A549 (cell line): ENCODE data around the gene TTN. TPM values are rescaled to one million over a fixed set of nuclear protein-coding genes. Genes with fewer than 3 reads are reported as not detected.

Experiments used
- ATAC-seq, 2 experiments: fragments of 200-7000 bp in 1 of 2; fragments of >200 bp in 1 of 2; cut with Nextera tagmentation in 1 of 2; cut with Tn5 transposase in 1 of 2; 3 replicates each; pipeline versions ENCODE4 v1.8.0 to v1.9.1; 2018 to 2020; ENCODE audit warnings: mild to moderate bottlenecking in 1 of 2, moderate library complexity in 1 of 2
- CTCF ChIA-PET: fragments of 300-600 bp; sonication (Branson Sonifier 250); formaldehyde crosslinking; extraction: SDS; loops from one replicate; lab custom pipeline; 2021; ENCODE audit warnings: antibody characterized with exemption, inconsistent platforms; lab: Yijun Ruan, JAX
- POLR2A ChIA-PET: fragments of 350-600 bp; formaldehyde crosslinking; extraction: SDS; loops from one replicate; lab custom pipeline; 2021; ENCODE audit warnings: antibody characterized with exemption, inconsistent platforms; lab: Yijun Ruan, JAX
- DNase-seq, 2 experiments: peaks; one replicate each; pipeline versions ENCODE4 v3.0.0 to v3.0.0-alpha.2; 2011 to 2016; ENCODE audit warnings: low read depth in 1 of 2, low spot score in 1 of 2
- FAIRE-seq: peaks from 2 replicates; lab custom pipeline; 2011; peaks lifted over from hg19 to GRCh38; lab: Jason Lieb, UNC
- H3K27ac ChIP-seq, 2 experiments: fragments of >200 bp; sonication (Bioruptor Twin); formaldehyde crosslinking; 3 replicates each; pipeline ENCODE4 v1.5.1; 2016 to 2017
- H3K4me1 ChIP-seq: fragments of >200 bp; sonication (Bioruptor Twin); formaldehyde crosslinking; 3 replicates; pipeline ENCODE4 v1.6.1; 2016
- H3K4me2 ChIP-seq: fragments of >200 bp; sonication (Bioruptor Twin); formaldehyde crosslinking; 3 replicates; pipeline ENCODE4 v1.6.1; 2016
- H3K4me3 ChIP-seq: fragments of >200 bp; sonication (Bioruptor Twin); formaldehyde crosslinking; 3 replicates; pipeline ENCODE4 v1.5.1; 2016
- H3K9me3 ChIP-seq: fragments of >200 bp; sonication (Bioruptor Twin); formaldehyde crosslinking; 3 replicates; pipeline ENCODE4 v1.6.1; 2016
- BHLHE40 ChIP-seq: IDR thresholded peaks from 2 replicates; pipeline ENCODE4 v1.6.1; 2012; ENCODE audit warnings: low read depth, low read length, inconsistent platforms
- CHD4 ChIP-seq: fragments of 200-600 bp; sonication (generic); IDR thresholded peaks from 2 replicates; pipeline ENCODE4 v1.6.1; 2016; ENCODE audit warnings: antibody characterized with exemption, mild to moderate bottlenecking, borderline replicate concordance
- EHF ChIP-seq: fragments of 250-450 bp; sonication (Bioruptor Pico); IDR thresholded peaks from 2 replicates; pipeline ENCODE4 v1.5.0; 2020; ENCODE audit warnings: mild to moderate bottlenecking
- ELK1 ChIP-seq: fragments of 150-350 bp; IDR thresholded peaks from 2 replicates; pipeline ENCODE4 v1.6.1; 2014; ENCODE audit warnings: low read depth, mild to moderate bottlenecking, low read length
- HEYL ChIP-seq: fragments of 250-450 bp; sonication (Bioruptor Pico); IDR thresholded peaks from 2 replicates; pipeline ENCODE4 v1.8.0; 2021; ENCODE audit warnings: mild to moderate bottlenecking, moderate library complexity
- HOXA7 ChIP-seq: fragments of 250-450 bp; sonication (Bioruptor Pico); IDR thresholded peaks from 2 replicates; pipeline ENCODE4 v1.5.0; 2020; ENCODE audit warnings: mild to moderate bottlenecking, moderate library complexity
- HOXB13 ChIP-seq: fragments of 250-450 bp; sonication (Bioruptor Pico); IDR thresholded peaks from 2 replicates; pipeline ENCODE4 v1.5.0; 2020; ENCODE audit warnings: low read depth, mild to moderate bottlenecking, moderate library complexity
- HOXB5 ChIP-seq: fragments of 250-450 bp; sonication (Bioruptor Pico); IDR thresholded peaks from 2 replicates; pipeline ENCODE4 v1.5.0; 2020; ENCODE audit warnings: mild to moderate bottlenecking, moderate library complexity
- JUN ChIP-seq, 2 experiments: fragments of >200 bp; sonication (Bioruptor Twin); formaldehyde crosslinking; IDR thresholded peaks; 2 replicates in 1 of 2; 3 replicates in 1 of 2; pipeline ENCODE4 v1.6.1; 2016 to 2017
- JUNB ChIP-seq: fragments of >200 bp; sonication (Bioruptor Twin); formaldehyde crosslinking; IDR thresholded peaks from 2 replicates; pipeline ENCODE4 v1.6.1; 2016
- NPAS2 ChIP-seq: fragments of 250-450 bp; sonication (Bioruptor Pico); IDR thresholded peaks from 2 replicates; pipeline ENCODE4 v1.8.0; 2022; ENCODE audit warnings: mild to moderate bottlenecking, moderate library complexity, borderline replicate concordance
- PHF8 ChIP-seq: fragments of 200-600 bp; sonication (generic); IDR thresholded peaks from 2 replicates; pipeline ENCODE4 v1.6.1; 2016; ENCODE audit warnings: low read depth, mild to moderate bottlenecking, antibody characterized with exemption, moderate library complexity, borderline replicate concordance
- RAD21 ChIP-seq, 2 experiments: fragments of >200 bp in 1 of 2; sonication (Bioruptor Twin) in 1 of 2; formaldehyde crosslinking in 1 of 2; IDR thresholded peaks in 1 of 2; conservative IDR thresholded peaks in 1 of 2; 2 replicates in 1 of 2; 3 replicates in 1 of 2; pipeline ENCODE4 v1.6.1; 2012 to 2018; ENCODE audit warnings: inconsistent platforms in 1 of 2
- REST ChIP-seq: fragments of 200-600 bp; sonication (generic); IDR thresholded peaks from 2 replicates; pipeline ENCODE4 v1.6.1; 2016; ENCODE audit warnings: antibody characterized with exemption, mild to moderate bottlenecking, moderate library complexity
- RNF2 ChIP-seq: fragments of 200-600 bp; sonication (generic); IDR thresholded peaks from 2 replicates; pipeline ENCODE4 v1.6.1; 2016; ENCODE audit warnings: low read depth, mild to moderate bottlenecking, antibody characterized with exemption, moderate library complexity, borderline replicate concordance
- SREBF2 ChIP-seq: fragments of 450-650 bp; IDR thresholded peaks from 2 replicates; pipeline ENCODE4 v1.6.1; 2014; ENCODE audit warnings: mild to moderate bottlenecking, moderate library complexity
- TFCP2L1 ChIP-seq: fragments of 250-450 bp; sonication (Bioruptor Pico); IDR thresholded peaks from 2 replicates; pipeline ENCODE4 v1.5.0; 2021; ENCODE audit warnings: mild to moderate bottlenecking
- TP53 ChIP-seq: fragments of 250-450 bp; sonication (Bioruptor Pico); IDR thresholded peaks from 2 replicates; pipeline ENCODE4 v1.5.0; 2021; ENCODE audit warnings: mild to moderate bottlenecking, moderate library complexity
- ZNF302 ChIP-seq: fragments of 250-450 bp; sonication (Bioruptor Pico); IDR thresholded peaks from 2 replicates; pipeline ENCODE4 v1.9.0; 2021; ENCODE audit warnings: inconsistent platforms, mild to moderate bottlenecking, moderate library complexity
- ZSCAN20 ChIP-seq: fragments of 250-450 bp; sonication (Bioruptor Pico); IDR thresholded peaks from 2 replicates; pipeline ENCODE4 v1.8.0; 2022; ENCODE audit warnings: mild to moderate bottlenecking, moderate library complexity
- WGBS: methylation state at CpG from one replicate; pipeline ENCODE4 v1.1.6; 2017; ENCODE audit errors: missing lambda C conversion rate; 5-methylcytosine and 5-hydroxymethylcytosine counted together
- polyA plus RNA-seq, 4 experiments: library from polyadenylated mRNA; depleted of rRNA in 3 of 4; stranded (reverse); fragments of >200 nt; fragmentation: RNase III in 1 of 4; extraction: RNeasy Plus Mini Kit Qiagen cat#74134 plus additional on column Dnase treatment in 1 of 4; gene quantifications; 2 replicates in 3 of 4; 3 replicates in 1 of 4; pipeline ENCODE4 v1.2.3, GENCODE V29; 2011 to 2017

TTN gene
- polyA plus RNA-seq, 2 of the 4 experiments (the other 2 are of a cell fraction): under 0.01 TPM; not detected in 1

- no peaks in the 10 kb centered on the region for H3K4me1 ChIP-seq
- no peak overlapping the region for H3K4me3 ChIP-seq
- DNase-seq (no peak), FAIRE-seq (no peak), ATAC-seq (no peak)
- 88% methylated on average over 12 of the region's 12 CpGs for WGBS
- no peak overlapping the region for H3K27ac ChIP-seq
- no peak overlapping the region for H3K4me2 ChIP-seq
- H3K9me3 ChIP-seq: no peaks in the 10 kb centered on the region
- no peak for TF ChIP-seq HEYL (CRISPR knock-in tag)
- TF ChIP-seq REST: no peak
- TF ChIP-seq BHLHE40: no peak
- no peak for TF ChIP-seq TFCP2L1
- CTCF ChIA-PET: interaction anchor here (0.6 kb wide), 1 partner anchor 1518 kb away, joined by 3 read pairs; no protein-coding TSS in a partner anchor
- POLR2A ChIA-PET: no interaction called here
Measured at GRCh38 chr2:178531168-178531567, 276.1 kb downstream of the TTN start.

- Histone ChIP-seq H3K9me3 (no peaks in the 10 kb centered on the region), H3K4me2 (no peak overlapping the region), H3K4me1 (no peaks in the 10 kb centered on the region)
- 83% methylated on average over 8 of the region's 8 CpGs for WGBS
- no peak for TF ChIP-seq HOXA7 (CRISPR knock-in tag)
- TF ChIP-seq TP53 (CRISPR knock-in tag): no peak
- TF ChIP-seq REST: no peak
- no peak for TF ChIP-seq HOXB5 (CRISPR knock-in tag)
- no peak for TF ChIP-seq ZNF302
- no peak for TF ChIP-seq HOXB13 (CRISPR knock-in tag)
- TF ChIP-seq BHLHE40: no peak
- TF ChIP-seq EHF (CRISPR knock-in tag): no peak
- no peak for TF ChIP-seq RNF2
- TF ChIP-seq JUN (IDR thresholded peaks at IDR 0.05): no peak
- no peak for TF ChIP-seq SREBF2
- no peak for TF ChIP-seq PHF8
- TF ChIP-seq ZSCAN20 (CRISPR knock-in tag): no peak
- TF ChIP-seq CHD4: no peak
- TF ChIP-seq HEYL (CRISPR knock-in tag): no peak
- no peak for TF ChIP-seq NPAS2 (CRISPR knock-in tag)
- TF ChIP-seq ELK1: no peak
- no peak for TF ChIP-seq RAD21 (conservative IDR thresholded peaks at IDR 0.05 in 1 of 2, IDR thresholded peaks at IDR 0.05 in 1 of 2)
- TF ChIP-seq JUNB: no peak
- TF ChIP-seq, all 56 proteins: peak for 0
- ChIA-PET CTCF (interaction anchor here (0.6 kb wide), 1 partner anchor 1518 kb away, joined by 3 read pairs; no protein-coding TSS in a partner anchor), POLR2A (no interaction called here)
- no peak for DNase-seq
- no peak for FAIRE-seq
- ATAC-seq: no peak
- Histone ChIP-seq H3K4me3 (no peak overlapping the region), H3K27ac (no peak overlapping the region)
Measured at GRCh38 chr2:178530625-178531142, 276.5 kb downstream of the TTN start.
